BLaER1 treated with 17β-estradiol and CSF1 and Interleukin-3, amounts not matched to agents 10 nM and 100 nM (cell line): ENCODE results near the gene ESRRG.

Source experiments
- H3K27ac ChIP-seq, 11 experiments: shearing (Covaris generic); formaldehyde crosslinking; 2 replicates each; pipeline ENCODE4 v1.8.1; 2022
- H3K27me3 ChIP-seq, 11 experiments: shearing (Covaris generic); formaldehyde crosslinking; 2 replicates each; pipeline ENCODE4 v1.8.1; 2022
- H3K36me3 ChIP-seq, 11 experiments: shearing (Covaris generic); formaldehyde crosslinking; 2 replicates each; pipeline ENCODE4 v1.8.1; 2022
- H3K4me1 ChIP-seq, 10 experiments: shearing (Covaris generic); formaldehyde crosslinking; 2 replicates each; pipeline ENCODE4 v1.8.1; 2022
- H3K4me2 ChIP-seq, 11 experiments: shearing (Covaris generic); formaldehyde crosslinking; 2 replicates each; pipeline ENCODE4 v1.8.1; 2022
- H3K4me3 ChIP-seq, 10 experiments: shearing (Covaris generic); formaldehyde crosslinking; 2 replicates each; pipeline ENCODE4 v1.8.1; 2022
- H3K9ac ChIP-seq, 11 experiments: shearing (Covaris generic); formaldehyde crosslinking; 2 replicates each; pipeline ENCODE4 v1.8.1; 2022
- H3K9me3 ChIP-seq, 11 experiments: shearing (Covaris generic); formaldehyde crosslinking; replicated peaks in 1 of 11; 2 replicates each; pipeline ENCODE4 v1.8.1; 2022
- H4K20me1 ChIP-seq, 11 experiments: shearing (Covaris generic); formaldehyde crosslinking; 2 replicates each; pipeline ENCODE4 v1.8.1; 2022
- Cebpa-rat ChIP-seq, 11 experiments: shearing (Covaris generic); IDR thresholded peaks; 2 replicates each; pipeline ENCODE4 v1.8.1; 2022

The ESRRG gene

DNA sequence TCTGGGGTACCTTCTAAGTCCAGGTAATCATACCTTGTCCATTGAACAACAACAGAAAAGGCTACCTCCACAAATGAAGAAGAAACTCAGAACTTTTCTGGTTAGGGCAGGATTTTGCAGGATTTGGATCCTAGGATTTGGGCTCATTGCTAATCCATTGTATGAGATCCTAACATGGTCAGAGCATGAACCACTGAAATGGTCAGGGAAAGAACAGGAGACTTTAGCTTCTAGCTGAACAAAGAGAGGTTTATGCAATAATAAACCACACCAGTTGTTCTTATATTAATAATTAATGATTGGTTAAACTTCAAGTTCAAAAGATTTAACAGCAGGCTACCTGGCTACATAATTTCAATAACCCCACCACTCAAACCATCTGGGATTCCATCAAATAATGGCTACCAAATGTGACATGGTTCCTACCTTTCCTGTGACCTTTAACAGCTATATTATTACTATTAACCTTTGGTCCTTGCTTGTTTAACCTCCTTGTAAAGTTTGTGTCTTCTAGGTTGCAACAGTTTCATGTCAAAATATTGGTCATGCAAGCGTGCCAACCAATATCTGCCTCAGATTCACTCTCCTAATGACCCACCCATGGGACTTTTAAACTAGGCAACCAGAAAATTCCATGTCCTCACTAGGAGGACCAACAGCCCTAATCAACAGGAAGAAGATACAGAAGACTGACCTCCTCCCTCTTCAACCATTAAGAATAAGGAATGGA, 239.4 kb downstream of the ESRRG start:
- Histone ChIP-seq H3K9me3 (no peaks in the 10 kb centered on the region), H3K27me3 (no peaks in the 10 kb centered on the region), H3K9ac (no peak overlapping the region), H3K36me3 (no peaks in the 10 kb centered on the region), H3K4me3 (no peak overlapping the region), H4K20me1 (no peaks in the 10 kb centered on the region), H3K4me1 (no peaks in the 10 kb centered on the region), H3K27ac (no peak overlapping the region), H3K4me2 (no peak overlapping the region)
- TF ChIP-seq Cebpa-rat (IDR thresholded peaks at IDR 0.05) = no peak

- Histone ChIP-seq H3K4me2 (no peak overlapping the region), H3K27me3 (no peaks in the 10 kb centered on the region), H3K4me3 (no peak overlapping the region), H3K36me3 (no peaks in the 10 kb centered on the region), H3K9me3 (no peaks in the 10 kb centered on the region), H3K4me1 (no peaks in the 10 kb centered on the region), H3K27ac (no peak overlapping the region), H4K20me1 (no peaks in the 10 kb centered on the region), H3K9ac (no peak overlapping the region)
- TF ChIP-seq Cebpa-rat (IDR thresholded peaks at IDR 0.05) = no peak
Observed at GRCh38 chr1:216482620-216483019, 240.6 kb downstream of the ESRRG start.

GRCh38 chr1:216478238-216478637, 245.0 kb downstream of the ESRRG start:
- Histone ChIP-seq H3K4me1 (no peaks in the 10 kb centered on the region), H3K27me3 (no peaks in the 10 kb centered on the region), H3K9ac (no peak overlapping the region), H3K36me3 (no peaks in the 10 kb centered on the region), H3K4me2 (no peak overlapping the region), H3K4me3 (no peak overlapping the region), H3K27ac (no peak overlapping the region), H4K20me1 (no peaks in the 10 kb centered on the region), H3K9me3 (no peaks in the 10 kb centered on the region)
- TF ChIP-seq Cebpa-rat (IDR thresholded peaks at IDR 0.05) = no peak

DNA sequence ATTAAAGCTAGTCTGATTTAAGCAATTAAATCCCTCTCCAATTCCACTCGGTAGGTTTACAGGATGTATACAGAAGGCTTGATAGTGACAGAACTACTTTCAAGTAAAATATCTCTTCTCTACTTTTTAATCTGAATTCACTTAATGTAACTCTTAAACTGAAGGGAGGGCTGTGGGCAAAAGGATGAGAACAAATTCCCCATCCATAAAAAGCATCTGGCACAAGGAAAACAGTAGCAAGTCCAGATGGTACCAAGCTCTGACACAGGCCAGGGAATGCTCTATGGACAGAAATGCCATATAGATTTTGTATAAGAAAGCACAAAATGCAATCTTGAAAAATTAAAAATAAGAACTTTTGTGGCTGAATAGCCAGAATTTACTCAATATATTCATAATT, 246.9 kb downstream of the ESRRG start:
- Histone ChIP-seq H3K4me3 (no peak overlapping the region), H4K20me1 (no peaks in the 10 kb centered on the region), H3K9ac (no peak overlapping the region), H3K27ac (no peak overlapping the region), H3K4me2 (no peak overlapping the region), H3K27me3 (no peaks in the 10 kb centered on the region), H3K36me3 (no peaks in the 10 kb centered on the region), H3K9me3 (no peaks in the 10 kb centered on the region), H3K4me1 (no peaks in the 10 kb centered on the region)
- TF ChIP-seq Cebpa-rat (IDR thresholded peaks at IDR 0.05) = no peak

DNA sequence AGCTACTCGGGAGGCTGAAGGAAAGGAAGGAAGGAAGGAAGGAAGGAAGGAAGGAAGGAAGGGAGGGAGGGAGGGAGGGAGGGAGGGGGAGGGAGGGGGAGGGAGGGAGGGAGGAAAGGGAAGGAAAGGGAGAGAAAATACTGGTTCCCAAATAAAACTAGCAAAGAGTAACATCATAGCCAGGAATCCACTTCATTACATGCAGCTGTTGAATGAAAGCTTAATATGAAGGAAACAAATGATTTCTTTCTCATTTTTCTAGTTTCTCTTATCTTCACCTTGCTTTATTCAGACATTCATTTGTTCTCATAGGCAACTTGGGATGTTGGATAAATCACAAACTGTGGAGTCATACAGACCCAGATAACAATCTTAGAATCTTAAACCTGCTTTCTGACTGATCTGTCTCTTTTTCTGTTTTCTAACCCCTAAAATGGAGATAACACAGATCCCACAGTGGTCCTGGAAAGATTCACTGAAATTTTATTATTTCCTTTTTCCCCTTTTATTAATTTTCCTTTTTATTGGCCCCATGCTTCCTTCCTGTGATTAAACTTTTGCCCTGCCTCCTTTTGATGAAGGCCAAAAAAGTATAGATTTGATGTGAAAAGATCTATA, 247.5 kb downstream of the ESRRG start:
- no peaks in the 10 kb centered on the region for H4K20me1 ChIP-seq
- no peak overlapping the region for H3K4me2 ChIP-seq
- H3K4me1 ChIP-seq = no peaks in the 10 kb centered on the region
- H3K9ac ChIP-seq = no peak overlapping the region
- H3K27ac ChIP-seq = no peak overlapping the region
- no peaks in the 10 kb centered on the region for H3K36me3 ChIP-seq
- no peak for TF ChIP-seq Cebpa-rat (IDR thresholded peaks at IDR 0.05)
- H3K4me3 ChIP-seq = no peak overlapping the region
- no peaks in the 10 kb centered on the region for H3K9me3 ChIP-seq
- no peaks in the 10 kb centered on the region for H3K27me3 ChIP-seq

DNA sequence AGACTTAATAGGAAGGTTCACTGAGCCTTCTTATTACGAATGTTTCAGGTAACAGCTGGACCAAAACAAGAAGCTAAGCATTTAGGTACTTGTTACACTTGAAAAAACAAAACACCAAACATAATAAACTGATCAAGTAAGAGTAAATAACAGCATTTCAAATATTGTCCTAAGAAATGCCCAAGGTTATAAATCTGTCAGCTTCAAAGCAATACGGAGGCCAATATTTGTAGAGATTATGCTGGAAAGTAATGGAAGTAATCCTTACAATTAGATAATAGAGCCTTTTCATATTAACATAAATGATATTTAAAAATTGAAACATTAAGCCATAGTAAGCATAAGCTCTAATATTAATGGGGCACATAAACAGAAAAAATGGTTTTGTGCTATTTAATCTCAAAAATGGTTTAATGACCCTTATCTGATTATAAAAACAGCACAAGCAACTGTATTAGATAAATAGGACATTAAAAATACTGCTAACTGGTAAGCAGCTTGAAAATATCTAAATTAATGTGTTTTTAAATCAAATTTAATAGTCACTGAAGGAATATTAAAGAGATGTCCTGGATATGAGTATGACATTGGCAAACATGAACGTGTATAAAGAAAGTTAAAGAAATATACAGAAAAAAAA, 256.9 kb downstream of the ESRRG start:
- Histone ChIP-seq H3K27ac (no peak overlapping the region), H3K36me3 (no peaks in the 10 kb centered on the region), H3K27me3 (no peaks in the 10 kb centered on the region), H3K9ac (no peak overlapping the region), H4K20me1 (no peaks in the 10 kb centered on the region), H3K4me2 (no peak overlapping the region), H3K4me1 (no peaks in the 10 kb centered on the region), H3K4me3 (no peak overlapping the region), H3K9me3 (no peaks in the 10 kb centered on the region)
- TF ChIP-seq Cebpa-rat (IDR thresholded peaks at IDR 0.05) = no peak

DNA sequence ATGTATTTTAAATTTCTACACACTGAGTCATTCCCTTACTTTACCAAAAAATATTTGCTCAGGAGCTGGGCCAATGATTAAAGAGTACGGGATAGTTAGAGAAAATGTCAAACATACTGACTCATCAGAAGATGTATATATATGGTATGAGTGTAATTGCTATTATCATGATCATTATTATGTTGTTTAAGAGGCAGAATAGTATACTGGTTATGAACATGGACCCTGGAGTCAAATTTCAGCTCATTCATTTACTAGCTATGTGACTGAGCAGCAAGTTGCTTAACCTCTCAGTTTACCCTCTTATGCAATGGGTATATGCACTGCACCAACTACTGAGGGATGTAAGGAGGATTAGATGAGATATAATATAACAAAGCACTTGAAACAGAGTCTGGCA, 258.7 kb downstream of the ESRRG start:
- no peaks in the 10 kb centered on the region for H3K36me3 ChIP-seq
- no peaks in the 10 kb centered on the region for H4K20me1 ChIP-seq
- H3K4me1 ChIP-seq = no peaks in the 10 kb centered on the region
- H3K9me3 ChIP-seq = no peaks in the 10 kb centered on the region
- no peak overlapping the region for H3K4me3 ChIP-seq
- no peak overlapping the region for H3K9ac ChIP-seq
- H3K4me2 ChIP-seq = no peak overlapping the region
- H3K27ac ChIP-seq = no peak overlapping the region
- no peak for TF ChIP-seq Cebpa-rat (IDR thresholded peaks at IDR 0.05)
- no peaks in the 10 kb centered on the region for H3K27me3 ChIP-seq

- TF ChIP-seq Cebpa-rat (IDR thresholded peaks at IDR 0.05) = no peak
- Histone ChIP-seq H3K4me1 (no peaks in the 10 kb centered on the region), H4K20me1 (no peaks in the 10 kb centered on the region), H3K9me3 (no peaks in the 10 kb centered on the region), H3K4me2 (no peak overlapping the region), H3K27ac (no peak overlapping the region), H3K4me3 (no peak overlapping the region), H3K27me3 (no peaks in the 10 kb centered on the region), H3K36me3 (no peaks in the 10 kb centered on the region), H3K9ac (no peak overlapping the region)
Observed at GRCh38 chr1:216462066-216462775, 261.0 kb downstream of the ESRRG start.

DNA sequence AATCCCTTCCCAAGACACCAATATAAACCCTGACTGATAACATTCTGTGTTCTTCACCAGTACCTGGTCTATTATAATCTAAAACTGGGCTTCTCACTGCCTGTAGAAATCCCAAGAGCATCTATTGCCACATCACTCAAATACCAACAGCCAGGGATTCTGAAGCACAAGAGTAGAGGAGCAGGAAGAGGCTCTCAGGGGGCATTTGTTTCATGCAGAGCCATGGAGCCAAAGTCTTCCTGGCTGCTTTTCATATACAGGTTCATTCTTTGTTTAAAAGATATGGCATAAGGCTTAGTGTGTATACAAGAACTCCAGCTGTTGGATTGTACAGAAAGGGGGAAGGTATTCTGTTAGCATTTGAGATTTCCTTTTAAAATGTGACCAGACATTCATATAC, 261.8 kb downstream of the ESRRG start:
- no peak overlapping the region for H3K9ac ChIP-seq
- H3K9me3 ChIP-seq = no peaks in the 10 kb centered on the region
- no peak overlapping the region for H3K4me3 ChIP-seq
- TF ChIP-seq Cebpa-rat (IDR thresholded peaks at IDR 0.05) = no peak
- H3K36me3 ChIP-seq = no peaks in the 10 kb centered on the region
- H3K27ac ChIP-seq = no peak overlapping the region
- no peaks in the 10 kb centered on the region for H3K27me3 ChIP-seq
- H3K4me2 ChIP-seq = no peak overlapping the region
- H4K20me1 ChIP-seq = no peaks in the 10 kb centered on the region
- no peaks in the 10 kb centered on the region for H3K4me1 ChIP-seq
